ENCODE results near the gene XPOT. TPM values are rescaled to one million over a fixed set of nuclear protein-coding genes. Genes with fewer than 3 reads are reported as not detected.
A peak's percentile ranks its signal among the peaks of the same experiment; 100 is the strongest.

XPOT gene
- total RNA-seq, 1 experiment from 2014 or later: 62.0 TPM

- Histone ChIP-seq H4K20me1 (ENCODE audit: low read length) (no peaks in the 10 kb centered on the region), H3F3A (ENCODE audit: low read length, unreplicated experiment) (no peaks in the 10 kb centered on the region), H3K27me3 (ENCODE audit: low read length) (no peaks in the 10 kb centered on the region), H3K79me2 (ENCODE audit: low read length) (no peaks in the 10 kb centered on the region), H3K9me3 (ENCODE audit: low read length) (no peaks in the 10 kb centered on the region), H3K4me2 (ENCODE audit: low read length) (no peak overlapping the region), H3K9me2 (replicated peaks; ENCODE audit: low read length) (no peaks in the 10 kb centered on the region), H3K9ac (ENCODE audit: low read length) (no peak overlapping the region), H2AFZ (ENCODE audit: low read length) (no peak overlapping the region), H3K4me1 (ENCODE audit: insufficient read depth, low read length) (no peaks in the 10 kb centered on the region), H3K27ac (ENCODE audit: low read length) (no peak overlapping the region), H3K36me3 (ENCODE audit: low read depth, low read length) (no peaks in the 10 kb centered on the region), H3K4me3 (ENCODE audit: low read length) (no peak overlapping the region)
- BruUV-seq (replicated peaks): no TSS peak
- CTCF ChIA-PET: no interaction called here
- intact Hi-C loops (cut with micrococcal nuclease): no loop called here
- TF ChIP-seq, protein P1, sequence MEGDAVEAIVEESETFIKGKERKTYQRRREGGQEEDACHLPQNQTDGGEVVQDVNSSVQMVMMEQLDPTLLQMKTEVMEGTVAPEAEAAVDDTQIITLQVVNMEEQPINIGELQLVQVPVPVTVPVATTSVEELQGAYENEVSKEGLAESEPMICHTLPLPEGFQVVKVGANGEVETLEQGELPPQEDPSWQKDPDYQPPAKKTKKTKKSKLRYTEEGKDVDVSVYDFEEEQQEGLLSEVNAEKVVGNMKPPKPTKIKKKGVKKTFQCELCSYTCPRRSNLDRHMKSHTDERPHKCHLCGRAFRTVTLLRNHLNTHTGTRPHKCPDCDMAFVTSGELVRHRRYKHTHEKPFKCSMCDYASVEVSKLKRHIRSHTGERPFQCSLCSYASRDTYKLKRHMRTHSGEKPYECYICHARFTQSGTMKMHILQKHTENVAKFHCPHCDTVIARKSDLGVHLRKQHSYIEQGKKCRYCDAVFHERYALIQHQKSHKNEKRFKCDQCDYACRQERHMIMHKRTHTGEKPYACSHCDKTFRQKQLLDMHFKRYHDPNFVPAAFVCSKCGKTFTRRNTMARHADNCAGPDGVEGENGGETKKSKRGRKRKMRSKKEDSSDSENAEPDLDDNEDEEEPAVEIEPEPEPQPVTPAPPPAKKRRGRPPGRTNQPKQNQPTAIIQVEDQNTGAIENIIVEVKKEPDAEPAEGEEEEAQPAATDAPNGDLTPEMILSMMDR (conservative IDR thresholded peaks at IDR 0.05; ENCODE audit: low read depth, low read length): no peak
- no peak for TF ChIP-seq EZH2phosphoT487 (IDR thresholded peaks at IDR 0.05; ENCODE audit: borderline replicate concordance, low read length)
- no peak for TF ChIP-seq EZH2 (IDR thresholded peaks at IDR 0.05; ENCODE audit: low read length, unreplicated experiment)
- DNase-seq: no peak
- POLR2A ChIA-PET (ENCODE audit: unreplicated experiment): no interaction called here
- no peak for ATAC-seq
These were observed 41.4 kb upstream of the XPOT start for GRCh38 chr12:64362721-64363305.

- CTCF ChIA-PET: interaction anchor here (0.6 kb wide), 1 partner anchor 14 kb away, joined by 3 read pairs; no protein-coding TSS in a partner anchor
These were observed 20.5 kb upstream of the XPOT start for GRCh38 chr12:64383675-64384074.

More at GRCh38 chr12:64383675-64384074, 20.5 kb upstream of the XPOT start:
- Histone ChIP-seq H3K79me2 (ENCODE audit: low read length) (no peaks in the 10 kb centered on the region), H2AFZ (ENCODE audit: low read length) (0 out of 2 replicates have a peak overlapping the region, but pooled peaks have one; percentile 5), H3K9me2 (replicated peaks; ENCODE audit: low read length) (no peaks in the 10 kb centered on the region), H3K4me3 (ENCODE audit: low read length) (no peak overlapping the region), H3K36me3 (ENCODE audit: low read depth, low read length) (peaks cover 4% of the 10 kb centered on the region; the same call in 1 of the 2 replicates), H3K4me2 (ENCODE audit: low read length) (0 out of 2 replicates have a peak overlapping the region, but pooled peaks have one; percentile 1), H3K27ac (ENCODE audit: low read length) (peak overlapping the region; percentile 12; the same call in 1 of the 2 replicates), H3K4me1 (ENCODE audit: insufficient read depth, low read length) (peaks cover 41% of the 10 kb centered on the region), H4K20me1 (ENCODE audit: low read length) (no peaks in the 10 kb centered on the region), H3K9me3 (ENCODE audit: low read length) (no peaks in the 10 kb centered on the region), H3K27me3 (ENCODE audit: low read length) (no peaks in the 10 kb centered on the region), H3F3A (ENCODE audit: low read length, unreplicated experiment) (peaks cover 3% of the 10 kb centered on the region), H3K9ac (ENCODE audit: low read length) (no peak overlapping the region)
- peak; percentile 63 for ATAC-seq
- TF ChIP-seq EZH2phosphoT487 (IDR thresholded peaks at IDR 0.05; ENCODE audit: borderline replicate concordance, low read length) (no peak), EZH2 (IDR thresholded peaks at IDR 0.05; ENCODE audit: low read length, unreplicated experiment) (no peak)
- TF ChIP-seq, protein P1 (conservative IDR thresholded peaks at IDR 0.05; ENCODE audit: low read depth, low read length): no peak
- intact Hi-C loops (cut with micrococcal nuclease): no loop called here
- no TSS peak for BruUV-seq (replicated peaks)
- POLR2A ChIA-PET (ENCODE audit: unreplicated experiment): interaction anchor here (0.6 kb wide), 1 partner anchor 14 kb away, joined by 3 read pairs; no protein-coding TSS in a partner anchor
- peak; percentile 58 for DNase-seq

All from PC-3 (cell line).